Inflammatory macrophage treated with lipopolysaccharide for 4 hours (primary cell): ENCODE measurements around the gene SPIRE1.
"Not testable (repeated sequence)": the region's sequence is repeated elsewhere in the genome, so short reads cannot be mapped to it uniquely, and the experiment has no call there.

Experiments used
- DNase-seq: peaks from one replicate; pipeline ENCODE4 v3.0.0-alpha.2; 2020

Gene SPIRE1

GRCh38 chr18:12551943-12552878 lies 105.7 kb downstream of the SPIRE1 start:
- not testable (repeated sequence) for DNase-seq

- DNase-seq: not testable (repeated sequence)
These were observed 106.4 kb downstream of the SPIRE1 start for GRCh38 chr18:12551466-12551865.

GRCh38 chr18:12543697-12544096 lies 114.2 kb downstream of the SPIRE1 start:
- DNase-seq: no peak

- DNase-seq: no peak
These were observed 117.2 kb downstream of the SPIRE1 start for GRCh38 chr18:12540751-12541150.

GRCh38 chr18:12539158-12539557 lies 118.7 kb downstream of the SPIRE1 start:
- peak; percentile 19 for DNase-seq

GRCh38 chr18:12534820-12535219 lies 123.1 kb downstream of the SPIRE1 start:
- no peak for DNase-seq

GRCh38 chr18:12532661-12533060 lies 125.2 kb downstream of the SPIRE1 start:
- no peak for DNase-seq

GRCh38 chr18:12531749-12532148 lies 126.2 kb downstream of the SPIRE1 start:
- DNase-seq: no peak

- DNase-seq: no peak
These were observed 137.4 kb downstream of the SPIRE1 start for GRCh38 chr18:12520442-12520992.

GRCh38 chr18:12518832-12519531 lies 138.9 kb downstream of the SPIRE1 start:
- DNase-seq: no peak

GRCh38 chr18:12518326-12518725 lies 139.6 kb downstream of the SPIRE1 start:
- no peak for DNase-seq

GRCh38 chr18:12517142-12517825 lies 140.6 kb downstream of the SPIRE1 start:
- DNase-seq: no peak

GRCh38 chr18:12516049-12516630 lies 141.8 kb downstream of the SPIRE1 start:
- peak; percentile 14 for DNase-seq

GRCh38 chr18:12515550-12515949 lies 142.4 kb downstream of the SPIRE1 start:
- DNase-seq: no peak

- DNase-seq: no peak
These were observed 150.9 kb downstream of the SPIRE1 start for GRCh38 chr18:12507007-12507406.

- DNase-seq: no peak
These were observed 156.9 kb downstream of the SPIRE1 start for GRCh38 chr18:12500986-12501385.

GRCh38 chr18:12497839-12498238 lies 160.1 kb downstream of the SPIRE1 start:
- DNase-seq: no peak

- no peak for DNase-seq
These were observed 160.6 kb downstream of the SPIRE1 start for GRCh38 chr18:12497296-12497695.

- no peak for DNase-seq
These were observed 165.0 kb downstream of the SPIRE1 start for GRCh38 chr18:12492907-12493306.

- no peak for DNase-seq
These were observed 166.1 kb downstream of the SPIRE1 start for GRCh38 chr18:12491611-12492435.

GRCh38 chr18:12485479-12486105 lies 172.3 kb downstream of the SPIRE1 start:
- no peak for DNase-seq
